Stomach (tissue), 4 donors: ENCODE measurements around the gene AGA.

Experiments
- CTCF ChIP-seq, 7 experiments: fragments of 450-650 bp in 4 of 7; fragments of 200-600 bp in 3 of 7; sonication (generic) in 3 of 7; IDR thresholded peaks; one replicate each; pipeline ENCODE4 v1.5.1; 2016 to 2019; ENCODE audit warnings: antibody characterized with exemption in 7 of 7, control low read depth in 2 of 7, mild to moderate bottlenecking in 1 of 7
- EP300 ChIP-seq: sonication (generic); formaldehyde crosslinking; IDR thresholded peaks from one replicate; pipeline ENCODE4 v1.6.1; 2017; ENCODE audit warnings: antibody characterized with exemption
- POLR2A ChIP-seq, 4 donors: fragments of 450-650 bp; IDR thresholded peaks; one replicate each; pipeline ENCODE4 v1.6.1; 2016; ENCODE audit warnings: antibody characterized with exemption in 4 of 4, control low read depth in 2 of 4, mild to moderate bottlenecking in 1 of 4, moderate library complexity in 1 of 4
- POLR2AphosphoS5 ChIP-seq, 3 donors: sonication (generic); formaldehyde crosslinking; IDR thresholded peaks; one replicate each; pipeline ENCODE4 v1.6.1; 2016; ENCODE audit warnings: antibody characterized with exemption in 3 of 3

DNA sequence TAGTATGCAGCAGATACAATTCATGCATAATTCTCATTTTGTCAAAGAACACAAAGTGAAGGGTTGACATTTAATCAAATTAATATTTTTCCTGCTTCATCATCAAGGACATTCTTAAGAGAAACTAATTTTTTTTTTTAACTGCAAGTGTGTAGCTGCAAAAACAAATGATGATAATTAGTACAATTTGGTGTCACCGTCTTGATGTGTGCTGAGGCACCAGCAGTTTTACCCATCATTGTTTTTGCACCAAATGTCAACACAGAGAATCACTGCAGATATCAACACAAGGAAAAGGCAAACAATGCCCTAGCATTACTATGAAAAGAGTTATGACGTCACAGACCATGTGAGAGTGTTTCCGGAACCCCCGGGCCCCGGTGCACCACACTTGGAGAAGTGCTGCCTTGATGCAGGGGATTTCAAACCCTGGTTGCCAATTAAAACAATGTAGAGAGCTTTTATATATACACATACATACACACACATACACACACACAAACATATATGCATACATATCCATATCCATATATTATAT, 55.9 kb downstream of the AGA start:
- TF ChIP-seq CTCF (IDR thresholded peaks at IDR 0.05) (no peak), EP300 (no peak), POLR2AphosphoS5 (IDR thresholded peaks at IDR 0.05) (no peak), POLR2A (IDR thresholded peaks at IDR 0.05) (no peak)
